Sigmoid colon (tissue), 7 donors: ENCODE measurements around the gene DEFB116. TPM values are rescaled to one million over a fixed set of nuclear protein-coding genes. Genes with fewer than 3 reads are reported as not detected.

ENCODE experiments used
- DNase-seq: peaks from one replicate; pipeline ENCODE4 v3.0.0-alpha.2; 2019
- H3K27ac ChIP-seq, 4 donors: fragments of 200-600 bp; sonication (generic); one replicate each; pipeline ENCODE4 v1.5.1; 2016 to 2019; ENCODE audit warnings: mild to moderate bottlenecking in 1 of 4
- H3K27me3 ChIP-seq, 3 donors: fragments of 200-600 bp; sonication (generic); one replicate each; pipeline ENCODE4 v1.5.1; 2019; ENCODE audit warnings: mild to moderate bottlenecking in 1 of 3
- H3K36me3 ChIP-seq, 4 donors: fragments of 200-600 bp; sonication (generic); one replicate each; pipeline ENCODE4 v1.5.1; 2016 to 2019
- H3K4me1 ChIP-seq, 4 donors: fragments of 200-600 bp; sonication (generic); one replicate each; pipeline ENCODE4 v1.5.1; 2017 to 2019
- H3K4me3 ChIP-seq, 4 donors: fragments of 200-600 bp; sonication (generic); one replicate each; pipeline ENCODE4 v1.5.1; 2017 to 2019; ENCODE audit warnings: mild to moderate bottlenecking in 2 of 4, moderate library complexity in 1 of 4
- H3K9me3 ChIP-seq, 4 donors: fragments of 200-600 bp in 3 of 4; sonication (generic) in 3 of 4; one replicate each; pipeline versions ENCODE4 v1.5.1 to v1.6.1; 2013 to 2019
- CTCF ChIP-seq, 4 experiments: fragments of 450-650 bp in 3 of 4; fragments of 200-600 bp in 1 of 4; IDR thresholded peaks; one replicate each; pipeline ENCODE4 v1.5.1; 2016 to 2019; ENCODE audit warnings: antibody characterized with exemption in 4 of 4, mild to moderate bottlenecking in 3 of 4, moderate library complexity in 2 of 4
- EP300 ChIP-seq, 4 donors: sonication (generic); formaldehyde crosslinking; IDR thresholded peaks; one replicate each; pipeline ENCODE4 v1.6.1; 2017; ENCODE audit warnings: antibody characterized with exemption in 4 of 4
- POLR2A ChIP-seq, 2 donors: fragments of 450-650 bp; IDR thresholded peaks; one replicate each; pipeline ENCODE4 v1.6.1; 2016; ENCODE audit warnings: antibody characterized with exemption in 2 of 2, mild to moderate bottlenecking in 2 of 2, moderate library complexity in 2 of 2
- POLR2AphosphoS5 ChIP-seq, 4 donors: sonication (generic); formaldehyde crosslinking; IDR thresholded peaks; one replicate each; pipeline ENCODE4 v1.6.1; 2017; ENCODE audit warnings: antibody characterized with exemption in 4 of 4
- whole genome bisulfite sequencing, 2 donors: extraction: QIAGEN DNeasy Blood & Tissue Kit; methylation state at CpG; one replicate each; pipeline ENCODE4 v1.1.7; 2013; 5-methylcytosine and 5-hydroxymethylcytosine counted together
- intact Hi-C: fragments of 100-400 bp; cut with DNase I; formaldehyde crosslinking; loops from one replicate; pipeline ENCODE4 v1.15.1; 2023
- polyA plus RNA-seq, 3 donors: library from polyadenylated mRNA; stranded (reverse); fragments of 200-250 nt; gene quantifications; one replicate each; pipeline ENCODE4 v1.2.3, GENCODE V29; 2013
- total RNA-seq, 4 donors: library from RNA; depleted of rRNA; stranded (reverse); fragments of >200 nt; gene quantifications; one replicate each; pipeline ENCODE4 v1.1.0, GENCODE V29; 2016
- donor health status: healthy with polysubstance abuse.
- donor health status: Bipolar disorder and iron deficiency.
- donor health status: healthy.

The DEFB116 gene
- total and polyA plus RNA-seq, 7 donors: not detected

GRCh38 chr20:31278178-31278577 lies 30.2 kb downstream of the DEFB116 start:
- no peak for TF ChIP-seq CTCF (IDR thresholded peaks at IDR 0.05)
- TF ChIP-seq EP300 (IDR thresholded peaks at IDR 0.05): no peak
- no peak for TF ChIP-seq POLR2A (IDR thresholded peaks at IDR 0.05)
- Histone ChIP-seq H3K4me1 (no peaks in the 10 kb centered on the region), H3K27me3 (no peaks in the 10 kb centered on the region), H3K36me3 (no peaks in the 10 kb centered on the region), H3K4me3 (no peak overlapping the region), H3K27ac (no peak overlapping the region), H3K9me3 (peaks cover 0 to 4% (median 2%) of the 10 kb centered on the region in 4 donors)
- no peak for DNase-seq
- 72 to 88% methylated on average over 1 of the region's 1 CpG for WGBS, 2 donors
- intact Hi-C loops: no loop called here

- Histone ChIP-seq H3K4me3 (no peak overlapping the region), H3K27me3 (no peaks in the 10 kb centered on the region), H3K9me3 (peaks cover 0 to 19% (median 14%) of the 10 kb centered on the region in 4 donors), H3K36me3 (no peaks in the 10 kb centered on the region), H3K27ac (no peak overlapping the region), H3K4me1 (no peaks in the 10 kb centered on the region)
- TF ChIP-seq POLR2A (IDR thresholded peaks at IDR 0.05): no peak
- no peak for TF ChIP-seq EP300 (IDR thresholded peaks at IDR 0.05)
- TF ChIP-seq CTCF (IDR thresholded peaks at IDR 0.05): no peak
- DNase-seq: no peak
- WGBS, 2 donors: 84 to 91% methylated on average over 20 of the region's 20 CpGs
- intact Hi-C loops: no loop called here
Measured at GRCh38 chr20:31274441-31274840, 33.9 kb downstream of the DEFB116 start.

- no peaks in the 10 kb centered on the region for H3K27me3 ChIP-seq
- H3K4me3 ChIP-seq: no peak overlapping the region
- TF ChIP-seq EP300 (IDR thresholded peaks at IDR 0.05) (no peak), CTCF (IDR thresholded peaks at IDR 0.05) (no peak), POLR2AphosphoS5 (IDR thresholded peaks at IDR 0.05) (no peak), POLR2A (IDR thresholded peaks at IDR 0.05) (no peak)
- peaks cover 0 to under 1% (median 0%) of the 10 kb centered on the region in 4 donors for H3K9me3 ChIP-seq
- DNase-seq: no peak
- 65 to 68% methylated on average over 6 of the region's 6 CpGs for WGBS, 2 donors
- H3K27ac ChIP-seq: no peak overlapping the region
- no peaks in the 10 kb centered on the region for H3K4me1 ChIP-seq
- no peaks in the 10 kb centered on the region for H3K36me3 ChIP-seq
- intact Hi-C loops: no loop called here
Measured at GRCh38 chr20:31260326-31260932, 48.0 kb downstream of the DEFB116 start.

- Histone ChIP-seq H3K27ac (no peak within 1 kb of the TSS), H3K4me1 (no peaks in the 10 kb centered on the region), H3K4me3 (no peak within 1 kb of the TSS), H3K36me3 (no peaks in the 10 kb centered on the region), H3K9me3 (peaks cover 0 to 3% (median 0%) of the 10 kb centered on the region in 4 donors), H3K27me3 (no peaks in the 10 kb centered on the region)
- TF ChIP-seq POLR2A (IDR thresholded peaks at IDR 0.05): no peak
- no peak for TF ChIP-seq CTCF (IDR thresholded peaks at IDR 0.05)
- no peak for TF ChIP-seq POLR2AphosphoS5 (IDR thresholded peaks at IDR 0.05)
- TF ChIP-seq EP300 (IDR thresholded peaks at IDR 0.05): no peak
- WGBS, 2 donors: 45 to 50% methylated on average over 2 of the region's 2 CpGs
- intact Hi-C loops: no loop called here
- no peak for DNase-seq
Measured at GRCh38 chr20:31257364-31257763, 51.0 kb downstream of the DEFB116 start, which contains the start of gene DEFB115. Gene DEFB115 (plus strand): TSS chr20:31257664. CDS start chr20:31257664, 0 bp downstream.

- H3K27ac ChIP-seq: no peak overlapping the region
Measured at GRCh38 chr20:31256959-31257358, 51.4 kb downstream of the DEFB116 start.

More at GRCh38 chr20:31256959-31257358, 51.4 kb downstream of the DEFB116 start:
- DNase-seq: no peak
- WGBS, 2 donors: 42 to 45% methylated on average over 3 of the region's 3 CpGs
- no peaks in the 10 kb centered on the region for H3K36me3 ChIP-seq
- H3K4me1 ChIP-seq: no peaks in the 10 kb centered on the region
- no peak for TF ChIP-seq POLR2AphosphoS5 (IDR thresholded peaks at IDR 0.05)
- TF ChIP-seq POLR2A (IDR thresholded peaks at IDR 0.05): no peak
- TF ChIP-seq CTCF (IDR thresholded peaks at IDR 0.05): no peak
- no peak for TF ChIP-seq EP300 (IDR thresholded peaks at IDR 0.05)
- no peaks in the 10 kb centered on the region for H3K27me3 ChIP-seq
- no peak overlapping the region for H3K4me3 ChIP-seq
- intact Hi-C loops: no loop called here
- peaks cover 0 to 3% (median 0%) of the 10 kb centered on the region in 4 donors for H3K9me3 ChIP-seq
